Retina (tissue), 1 donor: ENCODE measurements around the gene TUBB.
"Not testable (repeated sequence)": the region's sequence is repeated elsewhere in the genome, so short reads cannot be mapped to it uniquely, and the experiment has no call there.

ENCODE experiments used
- DNase-seq: peaks from one replicate; pipeline ENCODE4 v3.0.0-alpha.2; 2016

TUBB gene

DNA sequence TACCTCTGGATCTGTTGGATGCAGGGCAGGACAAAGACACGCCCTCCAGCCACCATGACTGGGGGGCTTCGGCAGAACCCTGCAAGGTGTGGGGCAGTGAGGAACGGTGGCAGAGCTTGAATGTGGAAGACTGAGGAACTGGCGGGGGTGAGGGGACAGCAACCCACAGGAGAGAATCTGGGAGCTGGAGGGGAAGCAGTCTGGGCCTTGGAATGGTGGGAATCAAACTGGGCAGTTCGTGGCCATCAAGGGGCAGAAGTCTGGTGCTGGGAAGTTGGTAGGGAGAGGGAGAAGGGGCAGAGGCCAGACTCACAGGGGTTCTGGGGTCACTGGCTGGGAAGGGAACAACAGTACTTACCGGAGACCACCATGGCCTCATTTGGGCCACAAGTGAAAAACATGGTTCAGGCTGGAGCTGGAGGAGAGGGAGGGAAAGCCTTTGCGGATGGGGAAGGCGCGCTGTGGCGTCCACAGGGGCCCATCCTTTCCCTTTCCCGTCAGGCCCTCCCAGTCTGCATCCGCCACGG, 21.7 kb downstream of the TUBB start:
- DNase-seq: no peak

DNA sequence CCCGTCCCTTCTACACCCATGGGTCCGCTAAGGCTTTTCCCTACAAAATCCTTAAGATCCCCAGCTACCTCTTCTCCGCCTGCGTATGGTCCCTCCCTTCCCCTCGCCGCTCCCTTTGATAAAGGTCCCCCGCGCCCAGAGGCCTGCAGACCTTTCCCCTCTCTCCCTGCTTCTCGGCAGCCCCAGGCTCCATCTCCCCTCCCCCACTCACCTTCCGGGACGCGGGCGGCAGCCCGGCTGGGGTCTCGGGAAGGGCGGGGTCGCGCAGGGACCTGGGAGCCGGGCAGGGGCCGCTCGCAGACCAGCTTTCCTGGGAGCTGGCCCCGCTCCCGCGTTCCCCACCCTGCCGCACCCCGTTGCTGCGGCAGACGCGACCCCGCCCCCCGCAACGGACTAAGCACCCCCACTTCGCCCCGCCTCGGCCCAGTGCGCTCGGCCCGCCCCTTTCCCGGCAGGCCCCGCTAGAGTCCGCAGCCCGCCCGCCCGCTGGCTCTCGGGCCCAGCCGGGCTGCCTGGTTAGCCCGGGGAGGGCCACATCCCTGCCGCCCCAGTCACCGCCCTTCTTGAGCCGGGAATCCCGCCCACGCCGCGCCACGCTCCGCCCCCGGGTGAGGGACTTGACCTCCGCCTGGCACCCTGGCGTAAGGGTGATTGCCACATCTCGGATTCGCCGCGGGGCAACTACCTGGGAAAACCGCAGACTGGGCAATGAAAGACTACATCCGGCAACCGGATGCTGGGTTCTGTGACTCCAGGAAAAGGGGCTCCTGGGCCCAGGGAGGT, 22.4 kb downstream of the TUBB start, which contains the start of gene FLOT1:
TSS of gene FLOT1 (minus strand) at position 372 of the 783 bp plus-strand sequence. CDS start 498 bp downstream, outside the sequence.
- DNase-seq: peak; percentile 89

- peak; percentile 51 for DNase-seq
These were observed 23.2 kb downstream of the TUBB start for GRCh38 chr6:30743099-30744053.

DNA sequence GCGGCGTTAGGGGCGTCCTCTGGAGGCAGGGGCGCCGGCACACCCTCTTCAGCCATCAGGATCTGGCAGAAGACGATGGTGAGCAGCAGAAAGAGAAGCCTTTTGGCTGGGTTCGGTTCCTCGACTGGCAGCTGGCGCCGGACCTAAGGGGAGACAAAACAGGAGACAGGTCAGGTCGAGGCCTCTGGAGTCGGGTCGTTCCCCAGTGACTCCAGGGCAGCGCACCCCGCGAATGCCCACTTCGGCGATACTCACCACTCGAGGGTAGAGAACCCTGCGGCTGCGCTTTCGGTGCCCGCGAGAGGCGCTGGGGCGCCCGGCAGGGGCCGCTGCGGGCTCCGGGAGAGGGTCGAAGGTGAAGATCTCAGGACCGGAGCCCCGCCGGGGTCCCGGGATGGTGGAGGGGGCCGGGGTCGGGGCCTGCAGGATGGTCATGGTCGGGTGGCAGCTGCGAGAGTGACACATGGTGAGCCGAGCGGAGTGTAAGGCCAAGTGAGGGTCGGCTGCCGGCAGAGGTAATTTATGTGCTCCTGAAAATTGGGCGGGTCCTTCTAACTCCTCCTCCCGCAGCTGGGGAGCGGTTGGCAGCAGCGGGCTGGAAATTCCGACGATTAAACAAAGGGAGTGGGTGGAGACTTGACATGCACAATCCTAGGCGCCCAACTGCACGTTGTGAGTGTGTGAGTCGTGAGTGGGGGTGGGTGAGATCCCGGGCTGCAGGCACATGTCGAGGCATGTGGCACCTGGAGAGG, 24.1 kb downstream of the TUBB start, which contains the start of gene IER3:
TSS of gene IER3 (minus strand) at position 494 of the 752 bp plus-strand sequence. CDS start at position 465, 29 bp downstream.
- DNase-seq: peak; percentile 86

DNA sequence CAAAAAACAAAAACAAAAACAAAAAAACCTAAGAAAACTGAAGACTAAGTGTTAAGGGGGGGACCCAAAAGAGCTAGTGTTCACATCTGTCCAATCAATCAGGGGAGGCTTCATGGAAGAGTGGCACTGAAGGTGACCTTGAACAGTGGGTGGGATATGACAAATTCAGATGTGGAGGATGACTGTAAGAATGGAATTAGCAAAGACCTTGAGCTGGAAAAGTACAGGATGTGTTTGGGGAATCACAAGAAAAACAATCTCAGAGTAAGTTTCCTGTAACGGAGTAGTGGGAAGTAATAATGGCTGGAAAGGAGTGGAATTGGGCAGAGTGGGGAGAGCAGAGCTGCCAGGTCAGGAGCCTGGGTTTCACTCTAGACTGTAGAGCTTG, 27.1 kb downstream of the TUBB start:
- DNase-seq: no peak

GRCh38 chr6:30747902-30748769, 28.0 kb downstream of the TUBB start:
- DNase-seq: no peak

DNA sequence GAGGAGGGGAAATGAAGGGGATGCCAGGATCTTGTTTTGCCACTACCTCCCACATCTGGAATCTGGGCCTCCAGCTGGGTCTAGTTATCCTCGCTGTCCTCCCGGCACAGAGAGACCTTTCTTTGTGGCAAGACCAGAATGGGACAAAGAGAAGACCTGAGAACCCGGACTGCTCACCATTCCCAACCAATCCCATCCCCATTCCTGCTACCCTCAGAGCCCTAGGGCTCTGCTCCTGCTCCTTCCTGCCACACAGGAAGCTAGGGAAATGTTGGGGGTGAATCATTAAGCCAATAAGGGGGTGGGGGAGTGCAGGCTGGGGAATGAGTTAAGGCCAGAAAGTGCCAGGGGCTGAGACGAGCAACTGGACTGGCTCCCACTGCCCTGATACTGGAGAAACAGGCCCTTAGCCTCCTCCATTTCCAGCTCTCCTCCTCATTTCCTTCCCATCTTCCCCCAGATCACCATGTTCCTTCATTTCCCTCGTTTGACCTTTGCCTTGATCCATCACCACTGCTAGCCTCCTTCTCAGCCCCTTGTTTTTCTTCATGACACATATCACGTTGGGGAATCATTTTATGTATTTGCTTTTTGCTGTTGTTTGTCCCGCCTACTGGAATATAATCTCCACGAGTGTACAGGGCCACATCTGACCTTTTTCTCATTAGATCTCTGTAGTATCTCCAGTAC, 28.8 kb downstream of the TUBB start:
- DNase-seq: no peak

GRCh38 chr6:30749554-30750378, 29.6 kb downstream of the TUBB start:
- no peak for DNase-seq

GRCh38 chr6:30750379-30750668, 30.2 kb downstream of the TUBB start:
- no peak for DNase-seq

GRCh38 chr6:30752157-30752927, 32.2 kb downstream of the TUBB start:
- no peak for DNase-seq

DNA sequence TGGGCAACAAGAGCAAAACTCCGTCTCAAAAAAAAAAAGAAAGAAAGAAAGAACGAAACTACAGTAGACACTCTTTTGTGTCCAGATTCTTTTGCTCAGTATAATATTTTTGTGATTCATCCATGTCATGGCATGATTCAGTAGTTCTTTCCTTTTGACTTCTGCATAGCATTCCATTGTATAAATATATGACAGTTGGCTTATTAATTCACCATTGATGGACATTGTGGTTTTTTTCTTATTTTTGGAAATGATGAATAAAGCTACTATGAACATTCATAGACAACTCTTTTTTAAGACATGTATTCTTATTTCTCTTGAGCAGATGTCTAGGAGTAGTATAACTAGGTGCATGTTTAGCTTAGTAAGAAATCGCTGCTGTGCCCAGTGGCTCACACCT, 34.5 kb downstream of the TUBB start:
- DNase-seq: no peak

- not testable (repeated sequence) for DNase-seq
These were observed 36.4 kb downstream of the TUBB start for GRCh38 chr6:30756405-30757003.

GRCh38 chr6:30757261-30757904, 37.2 kb downstream of the TUBB start:
- DNase-seq: no peak

- no peak for DNase-seq
These were observed 39.6 kb downstream of the TUBB start for GRCh38 chr6:30759575-30760239.

DNA sequence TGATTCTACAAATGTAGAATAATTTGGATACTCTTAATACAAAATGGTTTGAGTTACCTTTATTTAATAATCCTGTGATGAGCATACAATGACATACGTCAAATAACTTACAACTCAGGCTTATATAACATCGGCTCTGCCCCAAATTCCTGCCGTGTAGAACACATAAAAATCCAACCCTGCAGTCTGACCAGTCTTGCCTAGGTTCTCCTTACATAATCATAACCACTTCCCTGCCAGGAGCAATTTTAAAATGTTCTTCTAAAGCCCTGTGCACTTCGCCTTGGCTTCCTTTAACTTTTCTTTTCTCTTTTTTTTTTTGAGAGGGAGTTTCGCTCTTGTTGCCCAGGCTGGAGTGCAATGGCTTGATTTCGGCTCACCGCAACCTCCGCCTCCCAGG, 40.4 kb downstream of the TUBB start:
- no peak for DNase-seq

GRCh38 chr6:30761791-30762429, 41.8 kb downstream of the TUBB start:
- DNase-seq: no peak

GRCh38 chr6:30763155-30763617, 43.0 kb downstream of the TUBB start:
- DNase-seq: no peak
